ENCODE results near the gene SNCA.
A peak's percentile ranks its signal among the peaks of the same experiment; 100 is the strongest.

Gene SNCA

GRCh38 chr4:89847571-89848325 is 10.8 kb upstream of the SNCA start:
- Histone ChIP-seq H3K27me3 (no peaks in the 10 kb centered on the region), H3K9me3 (no peaks in the 10 kb centered on the region), H3K36me3 (no peaks in the 10 kb centered on the region), H3K4me1 (ENCODE audit: control insufficient read depth in 1 of 2, insufficient read depth in 1 of 2, low read depth in 1 of 2, low read length in 1 of 2) (no peaks in the 10 kb centered on the region), H3K4me3 (ENCODE audit: low read depth in 1 of 2, low read length in 1 of 2) (no peak overlapping the region), H3K27ac (no peak overlapping the region)
- no peak for TF ChIP-seq CTCF (IDR thresholded peaks at IDR 0.05)

DNA sequence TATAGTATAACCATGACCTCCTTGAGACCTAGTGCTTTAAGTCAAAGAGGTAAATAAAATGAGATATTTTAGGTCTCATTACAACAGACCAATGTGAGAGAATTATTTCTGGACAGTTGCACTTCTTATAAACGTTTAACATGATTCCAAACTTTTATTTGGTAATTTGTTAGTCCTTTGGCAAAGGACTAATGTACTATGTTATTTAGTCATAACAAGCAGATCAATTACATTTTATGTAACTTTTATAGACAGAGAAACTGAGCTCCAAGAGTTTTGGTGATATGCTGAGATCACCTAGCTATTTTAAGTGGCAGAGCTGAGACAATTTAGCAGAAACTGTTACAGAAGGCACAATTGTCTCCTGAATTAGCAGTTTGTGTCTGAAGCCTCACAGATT is 2.6 kb upstream of the SNCA start:
- no peaks in the 10 kb centered on the region for H3K9me3 ChIP-seq
- peaks cover 68% of the 10 kb centered on the region for H3K27me3 ChIP-seq
- no peaks in the 10 kb centered on the region for H3K36me3 ChIP-seq
- no peak overlapping the region for H3K4me3 ChIP-seq (ENCODE audit: low read depth in 1 of 2, low read length in 1 of 2)
- TF ChIP-seq CTCF (IDR thresholded peaks at IDR 0.05), result no peak
- no peak overlapping the region for H3K27ac ChIP-seq
- H3K4me1 ChIP-seq (ENCODE audit: control insufficient read depth in 1 of 2, insufficient read depth in 1 of 2, low read depth in 1 of 2, low read length in 1 of 2), result peaks cover 16 to 25% of the 10 kb centered on the region in 2 experiments

- Histone ChIP-seq H3K4me1 (ENCODE audit: control insufficient read depth in 1 of 2, insufficient read depth in 1 of 2, low read depth in 1 of 2, low read length in 1 of 2) (peaks cover 16 to 25% of the 10 kb centered on the region in 2 experiments), H3K27me3 (peaks cover 82% of the 10 kb centered on the region), H3K27ac (no peak overlapping the region), H3K9me3 (no peaks in the 10 kb centered on the region), H3K36me3 (no peaks in the 10 kb centered on the region), H3K4me3 (ENCODE audit: low read depth in 1 of 2, low read length in 1 of 2) (no peak overlapping the region)
- no peak for TF ChIP-seq CTCF (IDR thresholded peaks at IDR 0.05)
Measured at GRCh38 chr4:89837993-89838390, 1.0 kb upstream of the SNCA start.

GRCh38 chr4:89837385-89837992 is 528 bp upstream of the SNCA start:
- Histone ChIP-seq H3K4me3 (ENCODE audit: low read depth in 1 of 2, low read length in 1 of 2) (peak overlapping the region; percentile 43 to 70), H3K9me3 (no peaks in the 10 kb centered on the region), H3K4me1 (ENCODE audit: control insufficient read depth in 1 of 2, insufficient read depth in 1 of 2, low read depth in 1 of 2, low read length in 1 of 2) (peaks cover 16 to 25% of the 10 kb centered on the region in 2 experiments), H3K36me3 (no peaks in the 10 kb centered on the region), H3K27ac (no peak overlapping the region), H3K27me3 (peaks cover 87% of the 10 kb centered on the region)
- TF ChIP-seq CTCF (IDR thresholded peaks at IDR 0.05), result no peak

GRCh38 chr4:89836031-89836745 is 773 bp downstream of the SNCA start:
- H3K27me3 ChIP-seq, result peaks cover 88% of the 10 kb centered on the region
- peaks cover 16 to 25% of the 10 kb centered on the region in 2 experiments for H3K4me1 ChIP-seq (ENCODE audit: control insufficient read depth in 1 of 2, insufficient read depth in 1 of 2, low read depth in 1 of 2, low read length in 1 of 2)
- H3K27ac ChIP-seq, result no peak overlapping the region
- peak overlapping the region; percentile 43 to 70 for H3K4me3 ChIP-seq (ENCODE audit: low read depth in 1 of 2, low read length in 1 of 2)
- no peak for TF ChIP-seq CTCF (IDR thresholded peaks at IDR 0.05)
- H3K36me3 ChIP-seq, result no peaks in the 10 kb centered on the region
- H3K9me3 ChIP-seq, result no peaks in the 10 kb centered on the region
